Loucy (cell line): ENCODE measurements around the gene TANGO6.
"Not testable (repeated sequence)": the region's sequence is repeated elsewhere in the genome, so short reads cannot be mapped to it uniquely, and the experiment has no call there.

ENCODE experiments used
- H2AFZ ChIP-seq: fragments of 200-600 bp; sonication (generic); 2 replicates; pipeline ENCODE4 v1.6.0; 2016; ENCODE audit warnings: antibody characterized with exemption, mild to moderate bottlenecking, low read length, moderate library complexity
- H3F3A ChIP-seq: fragments of 200-600 bp; 2 replicates; pipeline ENCODE4 v1.6.0; 2016; ENCODE audit warnings: antibody characterized with exemption, low read depth, mild to moderate bottlenecking
- H3K27me3 ChIP-seq: fragments of 200-600 bp; sonication (generic); 2 replicates; pipeline ENCODE4 v1.6.1; 2014; ENCODE audit warnings: low read length, mild to moderate bottlenecking; ENCODE audit not compliant: insufficient read depth, poor library complexity, severe bottlenecking
- H3K36me3 ChIP-seq: fragments of 200-600 bp; sonication (generic); 2 replicates; pipeline ENCODE4 v1.6.1; 2016; ENCODE audit warnings: low read length; ENCODE audit not compliant: insufficient read depth
- H3K4me1 ChIP-seq: fragments of 200-600 bp; sonication (generic); 2 replicates; pipeline ENCODE4 v1.5.1; 2014; ENCODE audit warnings: low read length, mild to moderate bottlenecking; ENCODE audit not compliant: insufficient read depth, poor library complexity, severe bottlenecking
- H3K4me2 ChIP-seq: fragments of 200-600 bp; sonication (generic); 2 replicates; pipeline ENCODE4 v1.6.0; 2014; ENCODE audit warnings: antibody characterized with exemption, low read length, low read depth, mild to moderate bottlenecking; ENCODE audit not compliant: poor library complexity, severe bottlenecking
- H3K4me3 ChIP-seq: fragments of 200-600 bp; sonication (generic); 2 replicates; pipeline ENCODE4 v1.5.1; 2014; ENCODE audit warnings: low read length, mild to moderate bottlenecking, mixed read lengths; ENCODE audit not compliant: poor library complexity, severe bottlenecking
- H3K79me2 ChIP-seq: fragments of 200-600 bp; sonication (generic); 2 replicates; pipeline ENCODE4 v1.6.1; 2014; ENCODE audit warnings: low read length; ENCODE audit not compliant: insufficient read depth
- H3K9ac ChIP-seq: fragments of 200-600 bp; sonication (generic); 2 replicates; pipeline ENCODE4 v1.6.0; 2014; ENCODE audit warnings: mild to moderate bottlenecking, low read depth, low read length, moderate library complexity; ENCODE audit not compliant: poor library complexity, severe bottlenecking
- H3K9me2 ChIP-seq: fragments of 200-600 bp; sonication (generic); replicated peaks from 2 replicates; pipeline ENCODE4 v1.6.1; 2016; ENCODE audit warnings: low read depth, low read length, mixed read lengths
- H3K9me3 ChIP-seq: fragments of 200-600 bp; sonication (generic); 2 replicates; pipeline ENCODE4 v1.6.1; 2014; ENCODE audit warnings: mild to moderate bottlenecking, antibody characterized with exemption, low read length, low read depth; ENCODE audit not compliant: insufficient read depth
- H4K20me1 ChIP-seq: fragments of 200-600 bp; sonication (generic); 2 replicates; pipeline ENCODE4 v1.6.0; 2014; ENCODE audit warnings: antibody characterized with exemption, low read length, mild to moderate bottlenecking; ENCODE audit not compliant: insufficient read depth, poor library complexity, severe bottlenecking
- EZH2phosphoT487 ChIP-seq: fragments of 200-600 bp; IDR thresholded peaks from 2 replicates; pipeline ENCODE4 v1.6.1; 2018; ENCODE audit warnings: antibody characterized with exemption, mild to moderate bottlenecking, moderate library complexity, borderline replicate concordance
- TF ChIP-seq, protein P1 (sequence below): fragments of 200-600 bp; sonication (generic); conservative IDR thresholded peaks from 2 replicates; pipeline ENCODE4 v1.5.1; 2014; ENCODE audit warnings: mild to moderate bottlenecking, antibody characterized with exemption, low read length

TANGO6 gene

DNA sequence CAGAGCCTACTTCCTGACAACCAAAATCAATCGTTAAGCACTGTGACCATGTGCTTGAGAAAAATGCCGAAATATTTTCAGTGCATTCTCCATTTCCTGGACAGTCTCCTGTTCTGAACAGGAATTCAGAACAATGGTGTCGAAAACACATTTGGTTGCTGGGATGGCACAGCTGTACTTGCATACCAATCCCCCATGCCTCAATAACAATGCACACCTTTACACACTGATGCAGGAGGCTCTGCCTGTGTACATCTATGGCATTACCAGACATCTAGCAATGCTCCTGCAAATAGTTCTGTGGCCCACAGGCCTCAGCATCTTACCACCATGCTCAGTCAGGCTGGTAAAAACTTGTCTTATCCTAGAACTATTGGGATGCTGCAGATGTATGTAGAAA is 282.9 kb downstream of the TANGO6 start:
- Histone ChIP-seq H3K9ac (no peak overlapping the region), H3K9me2 (no peaks in the 10 kb centered on the region), H3K79me2 (peaks cover 38% of the 10 kb centered on the region), H3F3A (no peaks in the 10 kb centered on the region; the same call in 1 of the 2 replicates), H3K4me2 (no peak overlapping the region), H4K20me1 (peaks cover 37% of the 10 kb centered on the region), H2AFZ (no peak overlapping the region), H3K9me3 (no peaks in the 10 kb centered on the region), H3K27me3 (no peaks in the 10 kb centered on the region), H3K4me3 (no peak overlapping the region), H3K36me3 (peaks cover under 1% of the 10 kb centered on the region; the same call in 1 of the 2 replicates), H3K4me1 (peaks cover 18% of the 10 kb centered on the region)
- no peak for TF ChIP-seq EZH2phosphoT487
- TF ChIP-seq, protein P1, sequence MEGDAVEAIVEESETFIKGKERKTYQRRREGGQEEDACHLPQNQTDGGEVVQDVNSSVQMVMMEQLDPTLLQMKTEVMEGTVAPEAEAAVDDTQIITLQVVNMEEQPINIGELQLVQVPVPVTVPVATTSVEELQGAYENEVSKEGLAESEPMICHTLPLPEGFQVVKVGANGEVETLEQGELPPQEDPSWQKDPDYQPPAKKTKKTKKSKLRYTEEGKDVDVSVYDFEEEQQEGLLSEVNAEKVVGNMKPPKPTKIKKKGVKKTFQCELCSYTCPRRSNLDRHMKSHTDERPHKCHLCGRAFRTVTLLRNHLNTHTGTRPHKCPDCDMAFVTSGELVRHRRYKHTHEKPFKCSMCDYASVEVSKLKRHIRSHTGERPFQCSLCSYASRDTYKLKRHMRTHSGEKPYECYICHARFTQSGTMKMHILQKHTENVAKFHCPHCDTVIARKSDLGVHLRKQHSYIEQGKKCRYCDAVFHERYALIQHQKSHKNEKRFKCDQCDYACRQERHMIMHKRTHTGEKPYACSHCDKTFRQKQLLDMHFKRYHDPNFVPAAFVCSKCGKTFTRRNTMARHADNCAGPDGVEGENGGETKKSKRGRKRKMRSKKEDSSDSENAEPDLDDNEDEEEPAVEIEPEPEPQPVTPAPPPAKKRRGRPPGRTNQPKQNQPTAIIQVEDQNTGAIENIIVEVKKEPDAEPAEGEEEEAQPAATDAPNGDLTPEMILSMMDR: no peak

- H3K9me2 ChIP-seq, H3K27me3 ChIP-seq, H3K4me2 ChIP-seq, H3K36me3 ChIP-seq, H3F3A ChIP-seq, H3K9me3 ChIP-seq, H3K9ac ChIP-seq, H2AFZ ChIP-seq, H3K4me3 ChIP-seq: not testable (repeated sequence)
- Histone ChIP-seq H4K20me1 (peaks cover 40% of the 10 kb centered on the region), H3K79me2 (peaks cover 44% of the 10 kb centered on the region), H3K4me1 (peaks cover 18% of the 10 kb centered on the region)
These were observed 283.5 kb downstream of the TANGO6 start for GRCh38 chr16:69126801-69127200.

DNA sequence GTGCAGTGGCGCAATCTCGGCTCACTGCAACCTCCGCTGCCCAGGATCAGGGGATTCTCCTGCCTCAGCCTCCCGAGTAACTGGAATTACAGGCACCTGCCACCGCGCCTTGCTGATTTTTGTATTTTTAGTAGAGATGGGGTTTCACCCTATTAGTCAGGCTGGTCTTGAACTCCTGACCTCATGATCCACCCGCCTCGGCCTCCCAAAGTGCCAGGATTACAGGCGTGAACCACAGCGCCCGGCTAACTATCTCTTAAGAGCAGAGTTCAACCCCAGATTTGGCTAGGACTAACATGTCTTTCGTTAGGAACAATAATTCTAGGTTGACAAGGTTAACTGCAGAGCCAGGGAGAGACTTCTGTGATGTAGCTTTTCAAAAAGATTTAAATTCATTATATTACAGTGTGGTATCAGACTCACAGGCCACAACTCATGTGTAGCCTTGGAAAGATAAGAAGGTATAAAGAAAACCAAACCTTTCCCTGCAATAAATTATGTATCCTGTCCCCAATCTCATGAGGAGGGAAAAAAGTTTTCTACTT is 284.7 kb downstream of the TANGO6 start:
- Histone ChIP-seq H2AFZ (no peak overlapping the region), H3K9ac (no peak overlapping the region), H3F3A (no peaks in the 10 kb centered on the region; the same call in 1 of the 2 replicates), H3K4me3 (no peak overlapping the region), H3K9me3 (no peaks in the 10 kb centered on the region), H3K79me2 (peaks cover 52% of the 10 kb centered on the region), H3K4me1 (peaks cover 18% of the 10 kb centered on the region), H4K20me1 (peaks cover 46% of the 10 kb centered on the region), H3K36me3 (no peaks in the 10 kb centered on the region), H3K4me2 (no peak overlapping the region), H3K27me3 (peaks cover 5% of the 10 kb centered on the region), H3K9me2 (no peaks in the 10 kb centered on the region)
- TF ChIP-seq EZH2phosphoT487: no peak
- TF ChIP-seq, protein P1: no peak

GRCh38 chr16:69130461-69130860 is 287.1 kb downstream of the TANGO6 start:
- no peak overlapping the region for H2AFZ ChIP-seq
- peak overlapping the region; percentile 100 for H3K9ac ChIP-seq
- peak overlapping the region; percentile 96 for H3K4me3 ChIP-seq
- no peaks in the 10 kb centered on the region for H3K36me3 ChIP-seq
- peaks cover 38% of the 10 kb centered on the region for H3K4me1 ChIP-seq
- H3K4me2 ChIP-seq: peak overlapping the region; percentile 98
- H3K9me2 ChIP-seq: no peaks in the 10 kb centered on the region
- H3K79me2 ChIP-seq: peaks cover 76% of the 10 kb centered on the region
- H3F3A ChIP-seq: no peaks in the 10 kb centered on the region; the same call in 1 of the 2 replicates
- TF ChIP-seq, protein P1: no peak
- no peak for TF ChIP-seq EZH2phosphoT487
- H3K27me3 ChIP-seq: peaks cover 5% of the 10 kb centered on the region
- H3K9me3 ChIP-seq: no peaks in the 10 kb centered on the region
- peaks cover 46% of the 10 kb centered on the region for H4K20me1 ChIP-seq
